ENCODE data around the gene ASB18. TPM values are rescaled to one million over a fixed set of nuclear protein-coding genes. Genes with fewer than 3 reads are reported as not detected.

Gene ASB18
- total RNA-seq, 2 donors from 2014 or later: not detected

DNA sequence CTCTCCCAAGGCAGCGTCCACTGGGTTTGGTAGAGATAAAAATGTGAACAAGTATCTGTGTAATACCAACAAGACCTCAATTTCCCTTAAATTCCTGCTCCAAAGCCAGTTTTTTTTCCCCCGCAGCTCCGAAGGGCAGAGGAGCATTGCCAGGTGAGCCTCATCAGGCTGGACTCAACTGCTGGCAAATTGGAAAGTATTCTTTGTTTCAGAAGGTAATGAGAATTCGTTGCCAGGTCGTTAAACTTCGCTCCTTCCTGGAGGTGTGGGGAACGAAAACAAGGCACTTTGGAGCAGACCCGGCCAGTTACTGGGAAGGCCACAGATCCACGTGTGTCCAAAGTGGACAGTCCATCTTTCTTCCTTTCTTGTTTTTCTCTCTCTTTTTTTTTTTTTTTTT is 30.4 kb upstream of the ASB18 start:
- no peaks in the 10 kb centered on the region for H3K36me3 Mint-ChIP-seq (ENCODE audit: low read depth)
- Histone ChIP-seq H3K27ac (ENCODE audit: low read depth, low read length) (no peak overlapping the region), H3K4me3 (ENCODE audit: low read length) (no peak overlapping the region), H3K27me3 (ENCODE audit: control insufficient read depth, insufficient read depth, low read length, poor library complexity, severe bottlenecking) (no peaks in the 10 kb centered on the region), H3K36me3 (ENCODE audit: control insufficient read depth, insufficient read depth, low read length) (no peaks in the 10 kb centered on the region), H3K4me1 (ENCODE audit: control insufficient read depth, insufficient read depth, low read length) (no peaks in the 10 kb centered on the region), H3K9me3 (ENCODE audit: control insufficient read depth, low read length) (no peaks in the 10 kb centered on the region), H3K9ac (ENCODE audit: extremely low read depth, low read length, poor library complexity, severe bottlenecking) (no peak overlapping the region)
- no peaks in the 10 kb centered on the region for H3K9me3 Mint-ChIP-seq
- H3K27ac Mint-ChIP-seq: no peak overlapping the region
- peaks cover 21% of the 10 kb centered on the region for H3K27me3 Mint-ChIP-seq (ENCODE audit: insufficient read depth)
- TF ChIP-seq, protein P1, sequence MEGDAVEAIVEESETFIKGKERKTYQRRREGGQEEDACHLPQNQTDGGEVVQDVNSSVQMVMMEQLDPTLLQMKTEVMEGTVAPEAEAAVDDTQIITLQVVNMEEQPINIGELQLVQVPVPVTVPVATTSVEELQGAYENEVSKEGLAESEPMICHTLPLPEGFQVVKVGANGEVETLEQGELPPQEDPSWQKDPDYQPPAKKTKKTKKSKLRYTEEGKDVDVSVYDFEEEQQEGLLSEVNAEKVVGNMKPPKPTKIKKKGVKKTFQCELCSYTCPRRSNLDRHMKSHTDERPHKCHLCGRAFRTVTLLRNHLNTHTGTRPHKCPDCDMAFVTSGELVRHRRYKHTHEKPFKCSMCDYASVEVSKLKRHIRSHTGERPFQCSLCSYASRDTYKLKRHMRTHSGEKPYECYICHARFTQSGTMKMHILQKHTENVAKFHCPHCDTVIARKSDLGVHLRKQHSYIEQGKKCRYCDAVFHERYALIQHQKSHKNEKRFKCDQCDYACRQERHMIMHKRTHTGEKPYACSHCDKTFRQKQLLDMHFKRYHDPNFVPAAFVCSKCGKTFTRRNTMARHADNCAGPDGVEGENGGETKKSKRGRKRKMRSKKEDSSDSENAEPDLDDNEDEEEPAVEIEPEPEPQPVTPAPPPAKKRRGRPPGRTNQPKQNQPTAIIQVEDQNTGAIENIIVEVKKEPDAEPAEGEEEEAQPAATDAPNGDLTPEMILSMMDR (conservative IDR thresholded peaks at IDR 0.05): no peak
- no peak overlapping the region for H3K4me3 Mint-ChIP-seq
- 94 to 98% methylated on average over 8 to 9 of the region's 9 CpGs for WGBS, 2 experiments (ENCODE audit: insufficient coverage in 1 of 2, insufficient read length in 1 of 2)
- H3K4me1 Mint-ChIP-seq: no peaks in the 10 kb centered on the region
- no peak for DNase-seq

DNA sequence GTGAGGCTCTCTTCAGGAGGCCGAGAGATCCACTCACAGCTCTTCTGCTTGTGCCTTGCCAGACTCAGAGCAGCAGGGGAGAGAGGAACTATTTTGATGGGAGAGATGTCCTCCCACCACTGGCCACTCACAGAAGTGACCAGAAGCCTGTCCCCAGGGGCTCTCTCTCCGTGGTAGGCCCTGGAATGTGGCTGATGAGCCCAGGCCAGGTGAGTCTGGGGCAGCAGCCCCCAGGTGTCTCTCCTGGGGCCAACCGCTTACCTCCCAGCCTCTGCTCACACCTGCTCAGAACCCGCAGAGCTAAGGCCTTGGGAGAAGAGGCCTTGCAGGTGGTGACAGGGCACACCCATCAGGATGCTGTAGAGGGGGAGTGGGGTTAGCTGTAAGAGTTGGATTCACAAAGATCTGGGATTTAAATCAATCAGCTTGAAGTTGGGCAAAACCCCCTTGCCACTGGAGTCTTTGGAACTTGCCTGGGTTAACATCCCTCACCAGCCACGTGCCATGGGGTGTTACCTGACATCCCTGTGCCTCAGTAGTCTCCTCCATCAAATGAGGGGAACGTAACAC is 29.1 kb upstream of the ASB18 start:
- no peak overlapping the region for H3K4me3 ChIP-seq (ENCODE audit: low read length)
- no peaks in the 10 kb centered on the region for H3K9me3 Mint-ChIP-seq
- no peaks in the 10 kb centered on the region for H3K36me3 ChIP-seq (ENCODE audit: control insufficient read depth, insufficient read depth, low read length)
- peaks cover 23% of the 10 kb centered on the region for H3K27me3 Mint-ChIP-seq (ENCODE audit: insufficient read depth)
- H3K4me1 Mint-ChIP-seq: no peaks in the 10 kb centered on the region
- no peak overlapping the region for H3K9ac ChIP-seq (ENCODE audit: extremely low read depth, low read length, poor library complexity, severe bottlenecking)
- no peaks in the 10 kb centered on the region for H3K27me3 ChIP-seq (ENCODE audit: control insufficient read depth, insufficient read depth, low read length, poor library complexity, severe bottlenecking)
- DNase-seq: no peak
- TF ChIP-seq, protein P1 (conservative IDR thresholded peaks at IDR 0.05): no peak
- H3K9me3 ChIP-seq (ENCODE audit: control insufficient read depth, low read length): no peaks in the 10 kb centered on the region
- 88% methylated on average over 4 to 6 of the region's 6 CpGs for WGBS, 2 experiments (ENCODE audit: insufficient coverage in 1 of 2, insufficient read length in 1 of 2)
- no peak overlapping the region for H3K27ac Mint-ChIP-seq
- H3K27ac ChIP-seq (ENCODE audit: low read depth, low read length): no peak overlapping the region
- no peaks in the 10 kb centered on the region for H3K36me3 Mint-ChIP-seq (ENCODE audit: low read depth)
- no peaks in the 10 kb centered on the region for H3K4me1 ChIP-seq (ENCODE audit: control insufficient read depth, insufficient read depth, low read length)
- no peak overlapping the region for H3K4me3 Mint-ChIP-seq

DNA sequence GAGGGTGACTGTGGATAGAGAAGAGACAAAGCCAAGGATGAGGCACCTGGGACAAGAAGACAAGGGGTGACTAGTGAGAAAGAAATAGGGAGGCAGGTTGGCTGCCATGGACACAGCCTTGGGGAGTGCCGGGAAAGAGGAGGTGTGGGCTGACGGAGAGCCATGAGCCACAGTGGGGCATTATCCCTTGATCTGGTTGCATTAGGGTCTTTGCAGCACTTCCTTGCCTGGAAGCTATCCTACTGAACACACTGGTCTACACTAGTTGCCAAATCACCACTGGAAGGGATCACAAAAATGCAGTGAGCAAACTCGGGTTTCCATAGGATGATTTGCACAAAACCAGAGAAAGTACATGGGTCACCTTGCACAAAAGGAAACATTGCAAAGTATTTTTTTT is 27.7 kb upstream of the ASB18 start:
- no peaks in the 10 kb centered on the region for H3K27me3 ChIP-seq (ENCODE audit: control insufficient read depth, insufficient read depth, low read length, poor library complexity, severe bottlenecking)
- Mint-ChIP-seq H3K4me1 (no peaks in the 10 kb centered on the region), H3K36me3 (ENCODE audit: low read depth) (no peaks in the 10 kb centered on the region), H3K27ac (no peak overlapping the region), H3K9me3 (no peaks in the 10 kb centered on the region), H3K4me3 (no peak overlapping the region), H3K27me3 (ENCODE audit: insufficient read depth) (peaks cover 25% of the 10 kb centered on the region)
- no peak overlapping the region for H3K9ac ChIP-seq (ENCODE audit: extremely low read depth, low read length, poor library complexity, severe bottlenecking)
- H3K4me3 ChIP-seq (ENCODE audit: low read length): no peak overlapping the region
- no peaks in the 10 kb centered on the region for H3K36me3 ChIP-seq (ENCODE audit: control insufficient read depth, insufficient read depth, low read length)
- H3K27ac ChIP-seq (ENCODE audit: low read depth, low read length): no peak overlapping the region
- H3K9me3 ChIP-seq (ENCODE audit: control insufficient read depth, low read length): no peaks in the 10 kb centered on the region
- no peaks in the 10 kb centered on the region for H3K4me1 ChIP-seq (ENCODE audit: control insufficient read depth, insufficient read depth, low read length)
- TF ChIP-seq, protein P1 (conservative IDR thresholded peaks at IDR 0.05): no peak
- whole genome bisulfite sequencing, 2 experiments (ENCODE audit: insufficient coverage in 1 of 2, insufficient read length in 1 of 2): 87 to 100% methylated on average over 3 of the region's 3 CpGs
- DNase-seq: no peak

Data from endodermal cell (in vitro differentiated cells).